Activated naive CD4-positive, alpha-beta T cell treated with anti-CD3 and anti-CD28 coated beads, Interleukin-2, amount 50 U/mL, for 72 hours (primary cell): ENCODE data around the gene DEXI. TPM values are rescaled to one million over a fixed set of nuclear protein-coding genes. Genes with fewer than 3 reads are reported as not detected.
A peak's percentile ranks its signal among the peaks of the same experiment; 100 is the strongest.

ENCODE experiments used
- ATAC-seq, 2 donors: fragments of 150-1000 bp; cut with Tn5 transposase; 2 replicates each; pipeline ENCODE4 v1.10.0; 2021; ENCODE audit warnings: mild to moderate bottlenecking in 2 of 2, moderate library complexity in 2 of 2
- DNase-seq, 2 donors: peaks; one replicate each; pipeline ENCODE4 v3.0.0; 2021 to 2022; ENCODE audit warnings: low spot score in 2 of 2
- H3K27ac Mint-ChIP-seq, 2 donors: one replicate each; pipeline ENCODE4 v1.8.0; 2022; ENCODE audit warnings: mild to moderate bottlenecking in 2 of 2, mixed read lengths in 2 of 2
- H3K36me3 Mint-ChIP-seq, 2 donors: one replicate each; pipeline ENCODE4 v1.8.0; 2022; ENCODE audit warnings: mixed read lengths in 2 of 2
- H3K9me3 Mint-ChIP-seq, 2 donors: one replicate each; pipeline ENCODE4 v1.8.0; 2022; ENCODE audit warnings: mixed read lengths in 2 of 2
- total RNA-seq, 2 donors: library from RNA; stranded (reverse); gene quantifications; one replicate each; pipeline ENCODE4 v1.2.3, GENCODE V29; 2022

Gene DEXI
- total RNA-seq, 2 donors from 2014 or later: 17.1 to 30.2 TPM

GRCh38 chr16:10896723-10897122, 45.5 kb downstream of the DEXI start:
- no peaks in the 10 kb centered on the region for H3K36me3 Mint-ChIP-seq
- DNase-seq (no peak), ATAC-seq (no peak)
- H3K27ac Mint-ChIP-seq: no peak overlapping the region
- H3K9me3 Mint-ChIP-seq: no peaks in the 10 kb centered on the region

- H3K9me3 Mint-ChIP-seq: no peaks in the 10 kb centered on the region
- H3K36me3 Mint-ChIP-seq: no peaks in the 10 kb centered on the region
- ATAC-seq: no peak
- H3K27ac Mint-ChIP-seq: no peak overlapping the region
- no peak for DNase-seq
These were observed 46.1 kb downstream of the DEXI start for GRCh38 chr16:10896165-10896564.

- DNase-seq: peak in 1 of 2 donors; percentile 55
- H3K9me3 Mint-ChIP-seq: no peaks in the 10 kb centered on the region
- H3K27ac Mint-ChIP-seq: no peak overlapping the region
- no peak for ATAC-seq
- H3K36me3 Mint-ChIP-seq: no peaks in the 10 kb centered on the region
These were observed 47.0 kb downstream of the DEXI start for GRCh38 chr16:10895053-10895946.

- Mint-ChIP-seq H3K9me3 (no peaks in the 10 kb centered on the region), H3K27ac (no peak overlapping the region)
- no peak for ATAC-seq
These were observed 49.4 kb downstream of the DEXI start for GRCh38 chr16:10892782-10893318.

GRCh38 chr16:10889855-10890254, 52.4 kb downstream of the DEXI start:
- Mint-ChIP-seq H3K27ac (no peak overlapping the region), H3K9me3 (no peaks in the 10 kb centered on the region), H3K36me3 (no peaks in the 10 kb centered on the region)
- DNase-seq: no peak
- no peak for ATAC-seq

More at GRCh38 chr16:10892782-10893318, 49.4 kb downstream of the DEXI start:
- DNase-seq: no peak
- no peaks in the 10 kb centered on the region for H3K36me3 Mint-ChIP-seq

- no peaks in the 10 kb centered on the region for H3K36me3 Mint-ChIP-seq
- DNase-seq: no peak
- H3K9me3 Mint-ChIP-seq: no peaks in the 10 kb centered on the region
- no peak overlapping the region for H3K27ac Mint-ChIP-seq
- ATAC-seq: no peak
These were observed 53.8 kb downstream of the DEXI start for GRCh38 chr16:10888320-10888937.

GRCh38 chr16:10885246-10885645, 57.0 kb downstream of the DEXI start:
- H3K36me3 Mint-ChIP-seq: no peaks in the 10 kb centered on the region
- H3K27ac Mint-ChIP-seq: no peak overlapping the region
- DNase-seq (peak in 1 of 2 donors; percentile 14), ATAC-seq (no peak)
- H3K9me3 Mint-ChIP-seq: no peaks in the 10 kb centered on the region

GRCh38 chr16:10883004-10883403, 59.3 kb downstream of the DEXI start:
- Mint-ChIP-seq H3K9me3 (no peaks in the 10 kb centered on the region), H3K36me3 (no peaks in the 10 kb centered on the region), H3K27ac (no peak overlapping the region)
- DNase-seq (no peak), ATAC-seq (no peak)

GRCh38 chr16:10881479-10882030, 60.7 kb downstream of the DEXI start:
- no peak for DNase-seq
- ATAC-seq: peak in 1 of 2 donors; percentile 23
- H3K9me3 Mint-ChIP-seq: no peaks in the 10 kb centered on the region
- H3K36me3 Mint-ChIP-seq: peaks cover 0 to 7% of the 10 kb centered on the region in 2 donors
- H3K27ac Mint-ChIP-seq: no peak overlapping the region

- Mint-ChIP-seq H3K9me3 (no peaks in the 10 kb centered on the region), H3K27ac (no peak overlapping the region), H3K36me3 (peaks cover 0 to 7% of the 10 kb centered on the region in 2 donors)
- DNase-seq (no peak), ATAC-seq (no peak)
These were observed 61.4 kb downstream of the DEXI start for GRCh38 chr16:10880594-10881452.

GRCh38 chr16:10879681-10880589, 62.3 kb downstream of the DEXI start:
- ATAC-seq (no peak), DNase-seq (no peak)
- no peak overlapping the region for H3K27ac Mint-ChIP-seq

More at GRCh38 chr16:10879681-10880589, 62.3 kb downstream of the DEXI start:
- Mint-ChIP-seq H3K36me3 (peaks cover 0 to 7% of the 10 kb centered on the region in 2 donors), H3K9me3 (no peaks in the 10 kb centered on the region)

Other genes with a start within 250 kb of the DEXI start
- not detected for gene TEKT5, start 247.5 kb downstream of the DEXI start, total RNA-seq
- gene NUBP1, start 198.6 kb downstream of the DEXI start, total RNA-seq: 10 to 100 TPM; 21.3 to 31.2 TPM
- not detected for gene TVP23A, start 123.7 kb downstream of the DEXI start, total RNA-seq
- 1 to 10 TPM in 1 of 2 donors, under 1 TPM in 1; 0.52 to 2.3 TPM for gene CIITA, start 65.3 kb downstream of the DEXI start, total RNA-seq
- 10 to 100 TPM; 28.0 to 33.2 TPM for gene CLEC16A, start 2.1 kb upstream of the DEXI start, total RNA-seq